Loucy (cell line): Measurements from ENCODE around the gene WDR74.

Source experiments
- H2AFZ ChIP-seq: fragments of 200-600 bp; sonication (generic); 2 replicates; pipeline ENCODE4 v1.6.0; 2016; ENCODE audit warnings: antibody characterized with exemption, mild to moderate bottlenecking, low read length, moderate library complexity
- H3F3A ChIP-seq: fragments of 200-600 bp; 2 replicates; pipeline ENCODE4 v1.6.0; 2016; ENCODE audit warnings: antibody characterized with exemption, low read depth, mild to moderate bottlenecking
- H3K27me3 ChIP-seq: fragments of 200-600 bp; sonication (generic); 2 replicates; pipeline ENCODE4 v1.6.1; 2014; ENCODE audit warnings: low read length, mild to moderate bottlenecking; ENCODE audit not compliant: insufficient read depth, poor library complexity, severe bottlenecking
- H3K36me3 ChIP-seq: fragments of 200-600 bp; sonication (generic); 2 replicates; pipeline ENCODE4 v1.6.1; 2016; ENCODE audit warnings: low read length; ENCODE audit not compliant: insufficient read depth
- H3K4me1 ChIP-seq: fragments of 200-600 bp; sonication (generic); 2 replicates; pipeline ENCODE4 v1.5.1; 2014; ENCODE audit warnings: low read length, mild to moderate bottlenecking; ENCODE audit not compliant: insufficient read depth, poor library complexity, severe bottlenecking
- H3K4me2 ChIP-seq: fragments of 200-600 bp; sonication (generic); 2 replicates; pipeline ENCODE4 v1.6.0; 2014; ENCODE audit warnings: antibody characterized with exemption, low read length, low read depth, mild to moderate bottlenecking; ENCODE audit not compliant: poor library complexity, severe bottlenecking
- H3K4me3 ChIP-seq: fragments of 200-600 bp; sonication (generic); 2 replicates; pipeline ENCODE4 v1.5.1; 2014; ENCODE audit warnings: low read length, mild to moderate bottlenecking, mixed read lengths; ENCODE audit not compliant: poor library complexity, severe bottlenecking
- H3K79me2 ChIP-seq: fragments of 200-600 bp; sonication (generic); 2 replicates; pipeline ENCODE4 v1.6.1; 2014; ENCODE audit warnings: low read length; ENCODE audit not compliant: insufficient read depth
- H3K9ac ChIP-seq: fragments of 200-600 bp; sonication (generic); 2 replicates; pipeline ENCODE4 v1.6.0; 2014; ENCODE audit warnings: mild to moderate bottlenecking, low read depth, low read length, moderate library complexity; ENCODE audit not compliant: poor library complexity, severe bottlenecking
- H3K9me2 ChIP-seq: fragments of 200-600 bp; sonication (generic); replicated peaks from 2 replicates; pipeline ENCODE4 v1.6.1; 2016; ENCODE audit warnings: low read depth, low read length, mixed read lengths
- H3K9me3 ChIP-seq: fragments of 200-600 bp; sonication (generic); 2 replicates; pipeline ENCODE4 v1.6.1; 2014; ENCODE audit warnings: mild to moderate bottlenecking, antibody characterized with exemption, low read length, low read depth; ENCODE audit not compliant: insufficient read depth
- H4K20me1 ChIP-seq: fragments of 200-600 bp; sonication (generic); 2 replicates; pipeline ENCODE4 v1.6.0; 2014; ENCODE audit warnings: antibody characterized with exemption, low read length, mild to moderate bottlenecking; ENCODE audit not compliant: insufficient read depth, poor library complexity, severe bottlenecking
- EZH2phosphoT487 ChIP-seq: fragments of 200-600 bp; IDR thresholded peaks from 2 replicates; pipeline ENCODE4 v1.6.1; 2018; ENCODE audit warnings: antibody characterized with exemption, mild to moderate bottlenecking, moderate library complexity, borderline replicate concordance
- TF ChIP-seq, protein P1 (sequence below): fragments of 200-600 bp; sonication (generic); conservative IDR thresholded peaks from 2 replicates; pipeline ENCODE4 v1.5.1; 2014; ENCODE audit warnings: mild to moderate bottlenecking, antibody characterized with exemption, low read length

WDR74 gene

GRCh38 chr11:62796281-62796680 lies 43.1 kb downstream of the WDR74 start:
- no peak overlapping the region for H3K9ac ChIP-seq
- H3K79me2 ChIP-seq = peaks cover 17% of the 10 kb centered on the region
- peaks cover 78% of the 10 kb centered on the region for H3K36me3 ChIP-seq
- no peak overlapping the region for H2AFZ ChIP-seq
- 0 out of 2 replicates have a peak, but pooled peaks cover 4% of the 10 kb centered on the region for H3F3A ChIP-seq
- no peak for TF ChIP-seq EZH2phosphoT487
- TF ChIP-seq, protein P1, sequence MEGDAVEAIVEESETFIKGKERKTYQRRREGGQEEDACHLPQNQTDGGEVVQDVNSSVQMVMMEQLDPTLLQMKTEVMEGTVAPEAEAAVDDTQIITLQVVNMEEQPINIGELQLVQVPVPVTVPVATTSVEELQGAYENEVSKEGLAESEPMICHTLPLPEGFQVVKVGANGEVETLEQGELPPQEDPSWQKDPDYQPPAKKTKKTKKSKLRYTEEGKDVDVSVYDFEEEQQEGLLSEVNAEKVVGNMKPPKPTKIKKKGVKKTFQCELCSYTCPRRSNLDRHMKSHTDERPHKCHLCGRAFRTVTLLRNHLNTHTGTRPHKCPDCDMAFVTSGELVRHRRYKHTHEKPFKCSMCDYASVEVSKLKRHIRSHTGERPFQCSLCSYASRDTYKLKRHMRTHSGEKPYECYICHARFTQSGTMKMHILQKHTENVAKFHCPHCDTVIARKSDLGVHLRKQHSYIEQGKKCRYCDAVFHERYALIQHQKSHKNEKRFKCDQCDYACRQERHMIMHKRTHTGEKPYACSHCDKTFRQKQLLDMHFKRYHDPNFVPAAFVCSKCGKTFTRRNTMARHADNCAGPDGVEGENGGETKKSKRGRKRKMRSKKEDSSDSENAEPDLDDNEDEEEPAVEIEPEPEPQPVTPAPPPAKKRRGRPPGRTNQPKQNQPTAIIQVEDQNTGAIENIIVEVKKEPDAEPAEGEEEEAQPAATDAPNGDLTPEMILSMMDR = no peak
- no peak overlapping the region for H3K4me2 ChIP-seq
- H3K4me3 ChIP-seq = no peak overlapping the region
- H3K9me2 ChIP-seq = no peaks in the 10 kb centered on the region
- H3K27me3 ChIP-seq = no peaks in the 10 kb centered on the region
- peaks cover 10% of the 10 kb centered on the region for H3K4me1 ChIP-seq
- H3K9me3 ChIP-seq = no peaks in the 10 kb centered on the region
- peaks cover 3% of the 10 kb centered on the region for H4K20me1 ChIP-seq

GRCh38 chr11:62794201-62794775 lies 45.1 kb downstream of the WDR74 start:
- Histone ChIP-seq H3K4me3 (no peak overlapping the region), H3K79me2 (peaks cover 32% of the 10 kb centered on the region), H3K4me2 (no peak overlapping the region), H3K9ac (no peak overlapping the region), H3F3A (0 out of 2 replicates have a peak, but pooled peaks cover 4% of the 10 kb centered on the region), H3K36me3 (peaks cover 65% of the 10 kb centered on the region), H3K9me3 (no peaks in the 10 kb centered on the region), H3K27me3 (no peaks in the 10 kb centered on the region), H4K20me1 (peaks cover 7% of the 10 kb centered on the region), H3K9me2 (no peaks in the 10 kb centered on the region), H2AFZ (no peak overlapping the region), H3K4me1 (peaks cover 21% of the 10 kb centered on the region)
- TF ChIP-seq, protein P1 = no peak
- TF ChIP-seq EZH2phosphoT487 = no peak

GRCh38 chr11:62792202-62792575 lies 47.2 kb downstream of the WDR74 start:
- peaks cover 27% of the 10 kb centered on the region for H3K4me1 ChIP-seq
- H3K9ac ChIP-seq = peak overlapping the region; percentile 96
- no peaks in the 10 kb centered on the region for H3K27me3 ChIP-seq
- H4K20me1 ChIP-seq = peaks cover 21% of the 10 kb centered on the region
- H3K4me3 ChIP-seq = peak overlapping the region; percentile 96
- peaks cover 46% of the 10 kb centered on the region for H3K36me3 ChIP-seq
- H3K9me2 ChIP-seq = no peaks in the 10 kb centered on the region
- H3K79me2 ChIP-seq = peaks cover 53% of the 10 kb centered on the region
- H3K9me3 ChIP-seq = no peaks in the 10 kb centered on the region
- peak overlapping the region; percentile 91 for H3K4me2 ChIP-seq
- no peak overlapping the region for H2AFZ ChIP-seq
- H3F3A ChIP-seq = 0 out of 2 replicates have a peak, but pooled peaks cover 4% of the 10 kb centered on the region
- TF ChIP-seq, protein P1 = no peak
- TF ChIP-seq EZH2phosphoT487 = no peak
